Thyroid gland (tissue), 4 donors: ENCODE data around the gene NRG3.

Experiments used
- CTCF ChIP-seq, 6 experiments: fragments of 200-600 bp in 3 of 6; fragments of 450-650 bp in 3 of 6; sonication (generic) in 3 of 6; IDR thresholded peaks; one replicate each; pipeline ENCODE4 v1.5.1; 2016 to 2019; ENCODE audit warnings: antibody characterized with exemption in 6 of 6, mild to moderate bottlenecking in 2 of 6, inconsistent platforms in 1 of 6, moderate library complexity in 1 of 6
- POLR2A ChIP-seq, 2 donors: fragments of 450-650 bp; IDR thresholded peaks; one replicate each; pipeline ENCODE4 v1.6.1; 2017; ENCODE audit warnings: antibody characterized with exemption in 2 of 2, mild to moderate bottlenecking in 2 of 2, moderate library complexity in 1 of 2

- TF ChIP-seq POLR2A (IDR thresholded peaks at IDR 0.05) (no peak), CTCF (IDR thresholded peaks at IDR 0.05) (no peak)
Observed at GRCh38 chr10:82918022-82918421, 1043.0 kb downstream of the NRG3 start.
